BJ (cell line): ENCODE data around the gene EGFLAM. TPM values are rescaled to one million over a fixed set of nuclear protein-coding genes. Genes with fewer than 3 reads are reported as not detected.

Experiments
- CTCF ChIA-PET: fragments of 350-600 bp; formaldehyde crosslinking; extraction: SDS; loops from one replicate; lab custom pipeline; 2021; ENCODE audit warnings: antibody characterized with exemption, inconsistent platforms; lab: Yijun Ruan, JAX
- POLR2A ChIA-PET: fragments of 300-600 bp; sonication (Branson Sonifier 250); formaldehyde crosslinking; extraction: SDS; loops from one replicate; lab custom pipeline; 2021; ENCODE audit warnings: antibody characterized with exemption; lab: Charles Lee
- DNase-seq: peaks from one replicate; pipeline ENCODE4 v3.0.0-alpha.2; 2011; ENCODE audit warnings: low read depth
- H3K27me3 ChIP-seq: 2 replicates; pipeline ENCODE4 v1.6.0; 2011; ENCODE audit warnings: low read length; ENCODE audit not compliant: control insufficient read depth, insufficient read depth
- H3K36me3 ChIP-seq: 2 replicates; pipeline ENCODE4 v1.5.1; 2011; ENCODE audit warnings: low read length; ENCODE audit not compliant: control insufficient read depth, insufficient read depth
- H3K4me3 ChIP-seq: 2 replicates; pipeline ENCODE4 v1.5.1; 2011; ENCODE audit warnings: low read depth, mild to moderate bottlenecking, control low read depth, low read length
- CTCF ChIP-seq: IDR thresholded peaks from 2 replicates; pipeline ENCODE4 v1.5.1; 2011; ENCODE audit warnings: low read depth, mild to moderate bottlenecking, control low read depth, inconsistent platforms, low read length, moderate library complexity; ENCODE audit not compliant: insufficient read depth
- polyA plus RNA-seq: library from polyadenylated mRNA; depleted of rRNA; stranded (reverse); fragments of >200 nt; gene quantifications from 2 replicates; pipeline ENCODE4 v1.2.3, GENCODE V29; 2011

The EGFLAM gene
- polyA plus RNA-seq, 1 experiment, result 3.9 TPM

GRCh38 chr5:38382898-38383297 lies 124.5 kb downstream of the EGFLAM start:
- DNase-seq, result no peak
- TF ChIP-seq CTCF, result peak; percentile 89
- CTCF ChIA-PET, result interaction anchor here (0.6 to 3.2 kb wide), 32 partner anchors 10 to 698 kb away, joined by 3 to 38 read pairs (median 4); no protein-coding TSS in a partner anchor
- POLR2A ChIA-PET, result no interaction called here
- peaks cover 11% of the 10 kb centered on the region for H3K27me3 ChIP-seq
- H3K4me3 ChIP-seq, result no peak overlapping the region
- H3K36me3 ChIP-seq, result no peaks in the 10 kb centered on the region

DNA sequence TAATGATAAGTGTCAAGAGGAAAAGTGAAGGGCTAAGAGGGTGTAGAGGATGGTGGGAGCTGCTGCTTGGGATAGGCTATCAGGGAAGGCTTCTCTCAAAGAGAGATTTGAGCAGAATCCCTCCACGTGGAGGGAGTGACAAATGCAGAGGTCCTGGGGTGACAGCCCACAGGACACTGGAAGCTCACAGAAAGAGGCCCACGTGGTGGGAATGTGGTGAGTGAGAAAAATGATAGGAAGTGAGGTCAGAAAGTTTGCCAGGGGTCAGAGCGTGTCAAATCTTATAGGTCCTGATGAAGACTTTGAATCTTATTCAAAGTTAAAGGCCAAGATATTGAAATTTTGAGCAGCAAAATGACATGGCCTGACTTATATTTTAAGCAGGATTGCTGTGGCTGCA lies 125.3 kb downstream of the EGFLAM start:
- Histone ChIP-seq H3K27me3 (peaks cover 9% of the 10 kb centered on the region), H3K36me3 (no peaks in the 10 kb centered on the region), H3K4me3 (no peak overlapping the region)
- DNase-seq, result no peak
- ChIA-PET POLR2A (no interaction called here), CTCF (interaction anchor here (0.6 to 3.2 kb wide), 12 partner anchors 17 to 426 kb away, joined by 3 to 38 read pairs (median 6); no protein-coding TSS in a partner anchor)
- TF ChIP-seq CTCF, result no peak

GRCh38 chr5:38384396-38384795 lies 126.0 kb downstream of the EGFLAM start:
- ChIA-PET POLR2A (interaction anchor here (0.6 kb wide), 1 partner anchor 431 kb away, joined by 9 read pairs; no protein-coding TSS in a partner anchor), CTCF (interaction anchor here (1.2 to 3.2 kb wide), 5 partner anchors 36 to 425 kb away, joined by 3 to 38 read pairs (median 11); no protein-coding TSS in a partner anchor)
- Histone ChIP-seq H3K36me3 (no peaks in the 10 kb centered on the region), H3K27me3 (peaks cover 6% of the 10 kb centered on the region; the same call in 1 of the 2 replicates), H3K4me3 (no peak overlapping the region)
- no peak for TF ChIP-seq CTCF
- DNase-seq, result no peak

DNA sequence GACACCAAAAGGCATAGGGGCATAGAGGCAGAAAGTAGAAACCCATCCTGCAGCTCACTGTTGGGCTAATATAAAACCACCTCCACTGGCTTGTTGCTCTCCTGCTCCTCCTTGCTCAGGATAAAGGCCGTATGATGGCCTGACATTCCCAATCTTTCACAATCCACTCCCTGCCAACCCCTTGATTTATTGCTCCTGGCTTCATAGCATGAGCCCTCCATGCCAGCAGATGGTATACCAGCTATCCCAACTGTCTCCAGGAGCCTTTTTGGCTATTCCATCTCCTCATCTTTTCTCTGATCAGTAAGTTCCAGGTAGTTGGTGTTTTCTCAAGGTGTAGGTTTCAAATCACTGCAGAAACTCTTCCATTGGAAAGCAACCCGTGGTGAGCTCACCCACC lies 128.8 kb downstream of the EGFLAM start:
- CTCF ChIA-PET, result interaction anchor here (1.2 to 2.1 kb wide), 2 partner anchors 14 to 33 kb away, joined by 4 to 9 read pairs; no protein-coding TSS in a partner anchor
- H3K36me3 ChIP-seq, result no peaks in the 10 kb centered on the region
- H3K4me3 ChIP-seq, result no peak overlapping the region
- POLR2A ChIA-PET, result no interaction called here
- 0 out of 2 replicates have a peak, but pooled peaks cover 2% of the 10 kb centered on the region for H3K27me3 ChIP-seq
- no peak for TF ChIP-seq CTCF
- no peak for DNase-seq

DNA sequence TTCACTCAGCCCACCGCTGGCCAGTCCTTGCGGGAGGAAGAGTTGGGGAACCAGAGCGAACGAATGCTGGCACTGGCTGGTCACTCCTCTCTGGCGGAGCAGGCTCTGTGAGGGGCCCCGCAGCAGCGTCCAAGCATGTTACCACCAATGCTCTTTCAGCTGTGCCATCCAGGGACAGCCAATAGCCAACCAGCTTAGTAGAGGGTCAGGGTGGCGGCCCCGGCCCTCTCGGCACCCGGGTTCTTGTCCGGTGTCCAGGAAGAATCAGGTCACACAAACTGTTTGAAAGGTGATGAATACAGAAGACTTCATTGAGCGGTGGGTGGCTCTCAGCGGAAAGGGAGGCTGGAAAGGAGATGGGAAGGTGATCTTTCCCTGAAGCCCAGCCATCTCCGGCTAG lies 135.3 kb downstream of the EGFLAM start:
- ChIA-PET CTCF (no interaction called here), POLR2A (no interaction called here)
- TF ChIP-seq CTCF, result no peak
- no peak for DNase-seq
- Histone ChIP-seq H3K36me3 (no peaks in the 10 kb centered on the region), H3K4me3 (no peak overlapping the region), H3K27me3 (peaks cover 6% of the 10 kb centered on the region)
